ENCODE measurements around the gene OLFML2A. TPM values are rescaled to one million over a fixed set of nuclear protein-coding genes. Genes with fewer than 3 reads are reported as not detected.

OLFML2A gene
- total and polyA plus RNA-seq, 2 donors (not counting 1 experiment from before 2014, with no cell fraction given): 0.76 to 0.88 TPM

DNA sequence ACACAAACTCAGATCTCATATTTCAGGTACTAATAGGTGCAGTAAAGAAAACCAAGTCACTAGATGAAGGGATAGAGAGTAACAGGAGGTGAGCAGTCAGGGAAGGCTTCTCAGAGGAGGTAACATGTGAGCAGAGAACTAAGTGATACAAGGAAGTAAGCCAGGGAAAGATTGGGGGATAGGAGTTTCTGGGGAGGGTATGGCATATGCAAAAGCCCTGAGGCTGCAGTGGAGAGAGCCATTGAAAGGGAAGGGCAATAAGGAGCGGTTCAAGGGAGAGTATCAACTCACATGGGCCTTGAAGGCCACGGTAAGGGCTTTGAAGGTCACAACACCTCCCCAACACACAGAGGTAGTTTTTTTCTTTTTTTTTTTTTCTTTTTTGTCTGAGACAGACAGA, 6.9 kb downstream of the OLFML2A start:
- H3K27me3 ChIP-seq (replicated peaks in 1 of 4; ENCODE audit: control extremely low read depth in 1 of 4, control insufficient read depth in 3 of 4, insufficient read depth in 4 of 4, low read length in 3 of 4): no peaks in the 10 kb centered on the region
- H3K4me1 ChIP-seq (ENCODE audit: control insufficient read depth in 2 of 2, insufficient read depth in 2 of 2, low read length in 2 of 2): no peaks in the 10 kb centered on the region
- peaks cover 2% of the 10 kb centered on the region for H3K4me1 Mint-ChIP-seq
- ChIA-PET CTCF (no interaction called here), POLR2A (no interaction called here)
- ATAC-seq (ENCODE audit: low read depth): no peak
- H3K9ac ChIP-seq (ENCODE audit: low read length): no peak overlapping the region
- no peaks in the 10 kb centered on the region for H3K27me3 Mint-ChIP-seq
- no peak overlapping the region for H3K4me3 ChIP-seq (ENCODE audit: control extremely low read depth in 1 of 5, extremely low read depth in 1 of 5, insufficient read depth in 1 of 5, low read depth in 2 of 5, low read length in 4 of 5)
- no peak overlapping the region for H2AFZ ChIP-seq (ENCODE audit: insufficient read depth, low read depth, low read length, poor library complexity, severe bottlenecking)
- H3K9me3 Mint-ChIP-seq (ENCODE audit: insufficient read depth): no peaks in the 10 kb centered on the region
- no peaks in the 10 kb centered on the region for H3K79me2 ChIP-seq (ENCODE audit: control insufficient read depth, insufficient read depth, low read length)
- no peak for DNase-seq
- H4K20me1 ChIP-seq (ENCODE audit: control insufficient read depth, insufficient read depth, low read length, poor library complexity, severe bottlenecking): no peaks in the 10 kb centered on the region
- no peaks in the 10 kb centered on the region for H3K9me3 ChIP-seq (ENCODE audit: control extremely low read depth in 1 of 3, control insufficient read depth in 2 of 3, insufficient read depth in 1 of 3, low read length in 2 of 3)
- H3K27ac ChIP-seq (ENCODE audit: low read length in 2 of 2): no peak overlapping the region
- no peaks in the 10 kb centered on the region for H3K36me3 ChIP-seq (replicated peaks in 1 of 2; ENCODE audit: control extremely low read depth in 1 of 2, control insufficient read depth in 1 of 2, extremely low read depth in 1 of 2, insufficient read depth in 2 of 2, low read length in 1 of 2)
- no peak overlapping the region for H3K4me3 Mint-ChIP-seq
- no peak overlapping the region for H3K4me2 ChIP-seq (replicated peaks; ENCODE audit: low read depth, low read length, poor library complexity, severe bottlenecking)
- intact Hi-C loops (cut with micrococcal nuclease): no loop called here
- no peak for TF ChIP-seq EZH2 (IDR thresholded peaks at IDR 0.05; ENCODE audit: borderline replicate concordance, insufficient read depth, low read depth, low read length, poor library complexity, severe bottlenecking)
- TF ChIP-seq, protein P1, sequence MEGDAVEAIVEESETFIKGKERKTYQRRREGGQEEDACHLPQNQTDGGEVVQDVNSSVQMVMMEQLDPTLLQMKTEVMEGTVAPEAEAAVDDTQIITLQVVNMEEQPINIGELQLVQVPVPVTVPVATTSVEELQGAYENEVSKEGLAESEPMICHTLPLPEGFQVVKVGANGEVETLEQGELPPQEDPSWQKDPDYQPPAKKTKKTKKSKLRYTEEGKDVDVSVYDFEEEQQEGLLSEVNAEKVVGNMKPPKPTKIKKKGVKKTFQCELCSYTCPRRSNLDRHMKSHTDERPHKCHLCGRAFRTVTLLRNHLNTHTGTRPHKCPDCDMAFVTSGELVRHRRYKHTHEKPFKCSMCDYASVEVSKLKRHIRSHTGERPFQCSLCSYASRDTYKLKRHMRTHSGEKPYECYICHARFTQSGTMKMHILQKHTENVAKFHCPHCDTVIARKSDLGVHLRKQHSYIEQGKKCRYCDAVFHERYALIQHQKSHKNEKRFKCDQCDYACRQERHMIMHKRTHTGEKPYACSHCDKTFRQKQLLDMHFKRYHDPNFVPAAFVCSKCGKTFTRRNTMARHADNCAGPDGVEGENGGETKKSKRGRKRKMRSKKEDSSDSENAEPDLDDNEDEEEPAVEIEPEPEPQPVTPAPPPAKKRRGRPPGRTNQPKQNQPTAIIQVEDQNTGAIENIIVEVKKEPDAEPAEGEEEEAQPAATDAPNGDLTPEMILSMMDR (IDR thresholded peaks at IDR 0.05): no peak
- H3K27ac Mint-ChIP-seq: no peak overlapping the region
- no CpG with 5 or more reads among the region's 2 CpGs for WGBS (ENCODE audit: insufficient coverage)

DNA sequence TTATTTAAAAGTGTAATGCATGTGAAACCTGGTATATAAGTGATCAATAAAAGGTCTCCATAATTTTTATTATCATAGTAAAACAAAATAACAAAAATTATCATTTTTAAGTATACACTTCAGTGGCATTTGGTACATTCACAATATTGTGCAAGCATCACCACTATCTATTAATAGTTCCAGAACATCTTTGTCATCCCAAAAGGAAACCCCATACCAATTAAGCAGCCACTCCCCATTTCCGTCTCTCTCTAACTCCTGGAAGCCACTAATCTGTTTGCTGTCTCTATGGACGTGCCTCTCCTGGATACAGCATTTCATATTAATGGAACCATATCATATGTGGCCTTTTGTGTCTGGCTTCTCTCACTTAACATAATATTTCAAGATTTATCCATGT, 7.6 kb downstream of the OLFML2A start:
- H3K27ac Mint-ChIP-seq: no peak overlapping the region
- 0% methylated on average over 1 of the region's 2 CpGs for WGBS (ENCODE audit: insufficient coverage)
- Histone ChIP-seq H3K9me3 (ENCODE audit: control extremely low read depth in 1 of 3, control insufficient read depth in 2 of 3, insufficient read depth in 1 of 3, low read length in 2 of 3) (no peaks in the 10 kb centered on the region), H3K36me3 (replicated peaks in 1 of 2; ENCODE audit: control extremely low read depth in 1 of 2, control insufficient read depth in 1 of 2, extremely low read depth in 1 of 2, insufficient read depth in 2 of 2, low read length in 1 of 2) (no peaks in the 10 kb centered on the region), H3K4me2 (replicated peaks; ENCODE audit: low read depth, low read length, poor library complexity, severe bottlenecking) (no peak overlapping the region), H3K27me3 (replicated peaks in 1 of 4; ENCODE audit: control extremely low read depth in 1 of 4, control insufficient read depth in 3 of 4, insufficient read depth in 4 of 4, low read length in 3 of 4) (no peaks in the 10 kb centered on the region), H4K20me1 (ENCODE audit: control insufficient read depth, insufficient read depth, low read length, poor library complexity, severe bottlenecking) (no peaks in the 10 kb centered on the region), H3K4me1 (ENCODE audit: control insufficient read depth in 2 of 2, insufficient read depth in 2 of 2, low read length in 2 of 2) (no peaks in the 10 kb centered on the region), H3K27ac (ENCODE audit: low read length in 2 of 2) (no peak overlapping the region), H3K9ac (ENCODE audit: low read length) (no peak overlapping the region), H3K79me2 (ENCODE audit: control insufficient read depth, insufficient read depth, low read length) (no peaks in the 10 kb centered on the region), H3K4me3 (ENCODE audit: control extremely low read depth in 1 of 5, extremely low read depth in 1 of 5, insufficient read depth in 1 of 5, low read depth in 2 of 5, low read length in 4 of 5) (no peak overlapping the region), H2AFZ (ENCODE audit: insufficient read depth, low read depth, low read length, poor library complexity, severe bottlenecking) (no peak overlapping the region)
- no peak for TF ChIP-seq EZH2 (IDR thresholded peaks at IDR 0.05; ENCODE audit: borderline replicate concordance, insufficient read depth, low read depth, low read length, poor library complexity, severe bottlenecking)
- TF ChIP-seq, protein P1 (IDR thresholded peaks at IDR 0.05): no peak
- no peak overlapping the region for H3K4me3 Mint-ChIP-seq
- H3K9me3 Mint-ChIP-seq (ENCODE audit: insufficient read depth): no peaks in the 10 kb centered on the region
- intact Hi-C loops (cut with micrococcal nuclease): no loop called here
- no peak for DNase-seq
- no peaks in the 10 kb centered on the region for H3K27me3 Mint-ChIP-seq
- H3K4me1 Mint-ChIP-seq: peaks cover 1% of the 10 kb centered on the region
- CTCF ChIA-PET: no interaction called here
- no peak for ATAC-seq (ENCODE audit: low read depth)
- POLR2A ChIA-PET: no interaction called here

Data from B cell (primary cell).